Neural progenitor cell (in vitro differentiated cells): ENCODE data around the gene CFAP299.

Experiments used
- CTCF ChIP-seq: fragments of 200-600 bp; sonication (generic); IDR thresholded peaks from 2 replicates; pipeline ENCODE4 v1.5.1; 2017; ENCODE audit warnings: antibody characterized with exemption, mild to moderate bottlenecking
- EZH2 ChIP-seq: fragments of 200-600 bp; sonication (generic); IDR thresholded peaks from 2 replicates; pipeline ENCODE4 v1.6.1; 2017; ENCODE audit warnings: antibody characterized with exemption, mild to moderate bottlenecking, moderate library complexity

GRCh38 chr4:80471756-80472155, 136.2 kb downstream of the CFAP299 start:
- no peak for TF ChIP-seq CTCF
- TF ChIP-seq EZH2 = no peak
